ENCODE measurements around the gene SORCS2. TPM values are rescaled to one million over a fixed set of nuclear protein-coding genes. Genes with fewer than 3 reads are reported as not detected.
"Not testable (repeated sequence)": the region's sequence is repeated elsewhere in the genome, so short reads cannot be mapped to it uniquely, and the experiment has no call there.

SORCS2 gene
- total RNA-seq, 1 donor from 2014 or later, result 3.1 TPM

GRCh38 chr4:7214359-7214758, 22.0 kb downstream of the SORCS2 start:
- no peak overlapping the region for H3K9ac ChIP-seq (ENCODE audit: low read depth in 1 of 3, low read length in 3 of 3)
- H3K9me3 ChIP-seq (ENCODE audit: control insufficient read depth in 3 of 3, low read length in 3 of 3), result peaks cover 2 to 6% (median 4%) of the 10 kb centered on the region in 3 donors
- peaks cover 0 to 3% (median 2%) of the 10 kb centered on the region in 3 donors for H3K4me1 ChIP-seq (ENCODE audit: control insufficient read depth in 3 of 3, insufficient read depth in 3 of 3, low read length in 3 of 3)
- H3K36me3 ChIP-seq (ENCODE audit: control insufficient read depth in 3 of 3, insufficient read depth in 3 of 3, low read length in 3 of 3), result no peaks in the 10 kb centered on the region
- peaks cover 0 to 4% (median 0%) of the 10 kb centered on the region in 3 donors for H3K27me3 ChIP-seq (ENCODE audit: control insufficient read depth in 3 of 3, insufficient read depth in 3 of 3, low read length in 3 of 3)
- H3K27ac ChIP-seq (ENCODE audit: low read depth, low read length), result no peak overlapping the region
- H3K4me3 ChIP-seq (ENCODE audit: low read length in 3 of 3), result no peak overlapping the region

- H3K36me3 ChIP-seq (ENCODE audit: control insufficient read depth in 3 of 3, insufficient read depth in 3 of 3, low read length in 3 of 3); H3K4me1 ChIP-seq (ENCODE audit: control insufficient read depth in 3 of 3, insufficient read depth in 3 of 3, low read length in 3 of 3); H3K27me3 ChIP-seq (ENCODE audit: control insufficient read depth in 3 of 3, insufficient read depth in 3 of 3, low read length in 3 of 3); H3K27ac ChIP-seq (ENCODE audit: low read depth, low read length); H3K9me3 ChIP-seq (ENCODE audit: control insufficient read depth in 3 of 3, low read length in 3 of 3); H3K4me3 ChIP-seq (ENCODE audit: low read length in 3 of 3); H3K9ac ChIP-seq (ENCODE audit: low read depth in 1 of 3, low read length in 3 of 3): not testable (repeated sequence)
Measured at GRCh38 chr4:7215187-7215586, 22.8 kb downstream of the SORCS2 start.

GRCh38 chr4:7217039-7217438, 24.7 kb downstream of the SORCS2 start:
- Histone ChIP-seq H3K27ac (ENCODE audit: low read depth, low read length) (no peak overlapping the region), H3K9me3 (ENCODE audit: control insufficient read depth in 3 of 3, low read length in 3 of 3) (peaks cover 2 to 6% (median 4%) of the 10 kb centered on the region in 3 donors), H3K9ac (ENCODE audit: low read depth in 1 of 3, low read length in 3 of 3) (no peak overlapping the region), H3K36me3 (ENCODE audit: control insufficient read depth in 3 of 3, insufficient read depth in 3 of 3, low read length in 3 of 3) (no peaks in the 10 kb centered on the region), H3K4me3 (ENCODE audit: low read length in 3 of 3) (no peak overlapping the region), H3K27me3 (ENCODE audit: control insufficient read depth in 3 of 3, insufficient read depth in 3 of 3, low read length in 3 of 3) (peaks cover 2 to 4% (median 3%) of the 10 kb centered on the region in 3 donors), H3K4me1 (ENCODE audit: control insufficient read depth in 3 of 3, insufficient read depth in 3 of 3, low read length in 3 of 3) (peaks cover 0 to 3% (median 0%) of the 10 kb centered on the region in 3 donors)

- Histone ChIP-seq H3K4me3 (ENCODE audit: low read length in 3 of 3) (no peak overlapping the region), H3K9me3 (ENCODE audit: control insufficient read depth in 3 of 3, low read length in 3 of 3) (peaks cover 2 to 6% (median 4%) of the 10 kb centered on the region in 3 donors), H3K36me3 (ENCODE audit: control insufficient read depth in 3 of 3, insufficient read depth in 3 of 3, low read length in 3 of 3) (no peaks in the 10 kb centered on the region), H3K9ac (ENCODE audit: low read depth in 1 of 3, low read length in 3 of 3) (no peak overlapping the region), H3K27me3 (ENCODE audit: control insufficient read depth in 3 of 3, insufficient read depth in 3 of 3, low read length in 3 of 3) (peaks cover 4% of the 10 kb centered on the region in 3 donors), H3K27ac (ENCODE audit: low read depth, low read length) (no peak overlapping the region), H3K4me1 (ENCODE audit: control insufficient read depth in 3 of 3, insufficient read depth in 3 of 3, low read length in 3 of 3) (no peaks in the 10 kb centered on the region)
Measured at GRCh38 chr4:7217474-7218321, 25.4 kb downstream of the SORCS2 start.

- no peak overlapping the region for H3K4me3 ChIP-seq (ENCODE audit: low read length in 3 of 3)
Measured at GRCh38 chr4:7218686-7219085, 26.3 kb downstream of the SORCS2 start.

GRCh38 chr4:7222521-7222920, 30.2 kb downstream of the SORCS2 start:
- no peaks in the 10 kb centered on the region for H3K9me3 ChIP-seq (ENCODE audit: control insufficient read depth in 3 of 3, low read length in 3 of 3)
- no peak overlapping the region for H3K4me3 ChIP-seq (ENCODE audit: low read length in 3 of 3)
- H3K36me3 ChIP-seq (ENCODE audit: control insufficient read depth in 3 of 3, insufficient read depth in 3 of 3, low read length in 3 of 3), result no peaks in the 10 kb centered on the region
- H3K4me1 ChIP-seq (ENCODE audit: control insufficient read depth in 3 of 3, insufficient read depth in 3 of 3, low read length in 3 of 3), result peaks cover 0 to under 1% (median 0%) of the 10 kb centered on the region in 3 donors
- peaks cover 0 to 8% (median 4%) of the 10 kb centered on the region in 3 donors for H3K27me3 ChIP-seq (ENCODE audit: control insufficient read depth in 3 of 3, insufficient read depth in 3 of 3, low read length in 3 of 3)
- no peak overlapping the region for H3K27ac ChIP-seq (ENCODE audit: low read depth, low read length)
- H3K9ac ChIP-seq (ENCODE audit: low read depth in 1 of 3, low read length in 3 of 3), result no peak overlapping the region

More at GRCh38 chr4:7218686-7219085, 26.3 kb downstream of the SORCS2 start:
- Histone ChIP-seq H3K9ac (ENCODE audit: low read depth in 1 of 3, low read length in 3 of 3) (no peak overlapping the region), H3K9me3 (ENCODE audit: control insufficient read depth in 3 of 3, low read length in 3 of 3) (peaks cover 2 to 6% (median 4%) of the 10 kb centered on the region in 3 donors), H3K36me3 (ENCODE audit: control insufficient read depth in 3 of 3, insufficient read depth in 3 of 3, low read length in 3 of 3) (no peaks in the 10 kb centered on the region), H3K4me1 (ENCODE audit: control insufficient read depth in 3 of 3, insufficient read depth in 3 of 3, low read length in 3 of 3) (no peaks in the 10 kb centered on the region), H3K27ac (ENCODE audit: low read depth, low read length) (no peak overlapping the region), H3K27me3 (ENCODE audit: control insufficient read depth in 3 of 3, insufficient read depth in 3 of 3, low read length in 3 of 3) (peaks cover 0 to 4% (median 4%) of the 10 kb centered on the region in 3 donors)

- no peaks in the 10 kb centered on the region for H3K9me3 ChIP-seq (ENCODE audit: control insufficient read depth in 3 of 3, low read length in 3 of 3)
- peaks cover 0 to 9% (median 4%) of the 10 kb centered on the region in 3 donors for H3K27me3 ChIP-seq (ENCODE audit: control insufficient read depth in 3 of 3, insufficient read depth in 3 of 3, low read length in 3 of 3)
- H3K4me1 ChIP-seq (ENCODE audit: control insufficient read depth in 3 of 3, insufficient read depth in 3 of 3, low read length in 3 of 3), result peaks cover 0 to 2% (median 0%) of the 10 kb centered on the region in 3 donors
- no peak overlapping the region for H3K27ac ChIP-seq (ENCODE audit: low read depth, low read length)
- no peak overlapping the region for H3K4me3 ChIP-seq (ENCODE audit: low read length in 3 of 3)
- H3K36me3 ChIP-seq (ENCODE audit: control insufficient read depth in 3 of 3, insufficient read depth in 3 of 3, low read length in 3 of 3), result no peaks in the 10 kb centered on the region
- H3K9ac ChIP-seq (ENCODE audit: low read depth in 1 of 3, low read length in 3 of 3), result no peak overlapping the region
Measured at GRCh38 chr4:7223541-7223940, 31.2 kb downstream of the SORCS2 start.

- no peak overlapping the region for H3K9ac ChIP-seq (ENCODE audit: low read depth in 1 of 3, low read length in 3 of 3)
- H3K4me3 ChIP-seq (ENCODE audit: low read length in 3 of 3), result no peak overlapping the region
Measured at GRCh38 chr4:7224001-7224400, 31.7 kb downstream of the SORCS2 start.

GRCh38 chr4:7224878-7225533, 32.7 kb downstream of the SORCS2 start:
- no peak overlapping the region for H3K4me3 ChIP-seq (ENCODE audit: low read length in 3 of 3)
- no peaks in the 10 kb centered on the region for H3K36me3 ChIP-seq (ENCODE audit: control insufficient read depth in 3 of 3, insufficient read depth in 3 of 3, low read length in 3 of 3)
- H3K27ac ChIP-seq (ENCODE audit: low read depth, low read length), result no peak overlapping the region
- H3K9ac ChIP-seq (ENCODE audit: low read depth in 1 of 3, low read length in 3 of 3), result no peak overlapping the region
- H3K27me3 ChIP-seq (ENCODE audit: control insufficient read depth in 3 of 3, insufficient read depth in 3 of 3, low read length in 3 of 3), result peaks cover 0 to 10% (median 4%) of the 10 kb centered on the region in 3 donors
- H3K9me3 ChIP-seq (ENCODE audit: control insufficient read depth in 3 of 3, low read length in 3 of 3), result no peaks in the 10 kb centered on the region
- peaks cover 0 to 2% (median 0%) of the 10 kb centered on the region in 3 donors for H3K4me1 ChIP-seq (ENCODE audit: control insufficient read depth in 3 of 3, insufficient read depth in 3 of 3, low read length in 3 of 3)

More at GRCh38 chr4:7224001-7224400, 31.7 kb downstream of the SORCS2 start:
- H3K27ac ChIP-seq (ENCODE audit: low read depth, low read length), result no peak overlapping the region
- peaks cover 0 to 2% (median 0%) of the 10 kb centered on the region in 3 donors for H3K4me1 ChIP-seq (ENCODE audit: control insufficient read depth in 3 of 3, insufficient read depth in 3 of 3, low read length in 3 of 3)
- H3K27me3 ChIP-seq (ENCODE audit: control insufficient read depth in 3 of 3, insufficient read depth in 3 of 3, low read length in 3 of 3), result peaks cover 0 to 10% (median 4%) of the 10 kb centered on the region in 3 donors
- no peaks in the 10 kb centered on the region for H3K9me3 ChIP-seq (ENCODE audit: control insufficient read depth in 3 of 3, low read length in 3 of 3)
- H3K36me3 ChIP-seq (ENCODE audit: control insufficient read depth in 3 of 3, insufficient read depth in 3 of 3, low read length in 3 of 3), result no peaks in the 10 kb centered on the region

- Histone ChIP-seq H3K27ac (ENCODE audit: low read depth, low read length) (no peak overlapping the region), H3K4me1 (ENCODE audit: control insufficient read depth in 3 of 3, insufficient read depth in 3 of 3, low read length in 3 of 3) (peaks cover 0 to 2% (median 0%) of the 10 kb centered on the region in 3 donors), H3K4me3 (ENCODE audit: low read length in 3 of 3) (no peak overlapping the region), H3K9ac (ENCODE audit: low read depth in 1 of 3, low read length in 3 of 3) (no peak overlapping the region), H3K9me3 (ENCODE audit: control insufficient read depth in 3 of 3, low read length in 3 of 3) (no peaks in the 10 kb centered on the region), H3K36me3 (ENCODE audit: control insufficient read depth in 3 of 3, insufficient read depth in 3 of 3, low read length in 3 of 3) (no peaks in the 10 kb centered on the region), H3K27me3 (ENCODE audit: control insufficient read depth in 3 of 3, insufficient read depth in 3 of 3, low read length in 3 of 3) (peaks cover 2 to 8% (median 4%) of the 10 kb centered on the region in 3 donors)
Measured at GRCh38 chr4:7226439-7226838, 34.1 kb downstream of the SORCS2 start.

All from skeletal muscle tissue (tissue), 4 donors.